PC-3 (cell line): ENCODE results near the gene PI4K2A. TPM values are rescaled to one million over a fixed set of nuclear protein-coding genes. Genes with fewer than 3 reads are reported as not detected.

Experiments
- ATAC-seq: fragments of 200-7000 bp; cut with Tn5 transposase; 2 replicates; pipeline ENCODE4 v1.9.1; 2020; ENCODE audit warnings: mild to moderate bottlenecking, moderate library complexity
- BruUV-seq: library from RNA; stranded (reverse); fragments of 400-500 nt; replicated peaks from 2 replicates; lab custom pipeline; 2021; lab: Mats Ljungman, UMichigan
- CTCF ChIA-PET: fragments of 300-600 bp; sonication (Branson Sonifier 250); formaldehyde crosslinking; loops from one replicate; lab custom pipeline; 2022; ENCODE audit warnings: antibody characterized with exemption; lab: Charles Lee
- POLR2A ChIA-PET: fragments of 300-600 bp; sonication (Branson Sonifier 250); formaldehyde crosslinking; loops from one replicate; lab custom pipeline; 2022; ENCODE audit warnings: antibody characterized with exemption; ENCODE audit not compliant: unreplicated experiment; lab: Charles Lee
- DNase-seq: peaks from one replicate; pipeline ENCODE4 v3.0.0-alpha.2; 2015
- H2AFZ ChIP-seq: fragments of 300-600 bp; sonication (generic); 2 replicates; pipeline ENCODE4 v1.6.0; 2016; ENCODE audit warnings: antibody characterized with exemption, low read length
- H3F3A ChIP-seq: fragments of 300-600 bp; sonication (generic); one replicate; pipeline ENCODE4 v1.6.0; 2017; ENCODE audit warnings: antibody characterized with exemption, low read length, control low read depth, mild to moderate bottlenecking; ENCODE audit not compliant: unreplicated experiment
- H3K27ac ChIP-seq: fragments of 300-600 bp; sonication (generic); 2 replicates; pipeline ENCODE4 v1.5.1; 2016; ENCODE audit warnings: mild to moderate bottlenecking, low read length
- H3K27me3 ChIP-seq: fragments of 300-600 bp; sonication (generic); 2 replicates; pipeline ENCODE4 v1.6.1; 2016; ENCODE audit warnings: low read length, mixed read lengths
- H3K36me3 ChIP-seq: fragments of 300-600 bp; sonication (generic); 2 replicates; pipeline ENCODE4 v1.6.1; 2016; ENCODE audit warnings: low read depth, mixed run types, low read length, mixed read lengths
- H3K4me1 ChIP-seq: fragments of 300-600 bp; sonication (generic); 2 replicates; pipeline ENCODE4 v1.5.1; 2016; ENCODE audit warnings: low read length; ENCODE audit not compliant: insufficient read depth
- H3K4me2 ChIP-seq: fragments of 300-600 bp; sonication (generic); 2 replicates; pipeline ENCODE4 v1.6.0; 2016; ENCODE audit warnings: low read length
- H3K4me3 ChIP-seq: fragments of 300-600 bp; sonication (generic); 2 replicates; pipeline ENCODE4 v1.5.1; 2016; ENCODE audit warnings: mild to moderate bottlenecking, low read length, mixed read lengths
- H3K79me2 ChIP-seq: fragments of 300-600 bp; sonication (generic); 2 replicates; pipeline ENCODE4 v1.6.1; 2017; ENCODE audit warnings: low read length, mixed read lengths
- H3K9ac ChIP-seq: fragments of 300-600 bp; sonication (generic); 2 replicates; pipeline ENCODE4 v1.6.0; 2016; ENCODE audit warnings: mild to moderate bottlenecking, low read length
- H3K9me2 ChIP-seq: fragments of 300-600 bp; sonication (generic); replicated peaks from 2 replicates; pipeline ENCODE4 v1.6.1; 2016; ENCODE audit warnings: mixed run types, low read length, mixed read lengths
- H3K9me3 ChIP-seq: fragments of 300-600 bp; sonication (generic); 2 replicates; pipeline ENCODE4 v1.6.1; 2016; ENCODE audit warnings: low read length, mixed read lengths
- H4K20me1 ChIP-seq: fragments of 300-600 bp; sonication (generic); 2 replicates; pipeline ENCODE4 v1.6.1; 2016; ENCODE audit warnings: low read length, mixed read lengths
- CTCF ChIP-seq: fragments of 300-600 bp; sonication (generic); conservative IDR thresholded peaks from 2 replicates; pipeline ENCODE4 v1.5.1; 2017; ENCODE audit warnings: antibody characterized with exemption, low read depth, mild to moderate bottlenecking, low read length
- EZH2 ChIP-seq: fragments of 300-600 bp; sonication (generic); IDR thresholded peaks from one replicate; pipeline ENCODE4 v1.6.1; 2017; ENCODE audit warnings: antibody characterized with exemption, mild to moderate bottlenecking, low read length; ENCODE audit not compliant: unreplicated experiment
- EZH2phosphoT487 ChIP-seq: fragments of 300-600 bp; sonication (generic); IDR thresholded peaks from 2 replicates; pipeline ENCODE4 v1.6.1; 2018; ENCODE audit warnings: mild to moderate bottlenecking, antibody characterized with exemption, low read length, borderline replicate concordance
- intact Hi-C: fragments of 100-400 bp; cut with micrococcal nuclease; formaldehyde crosslinking; loops from 2 replicates; pipeline ENCODE4 v1.9.0; 2023
- total RNA-seq: library from RNA; depleted of rRNA; stranded (reverse); fragments of >200 nt; gene quantifications from 2 replicates; pipeline ENCODE4 v1.2.3, GENCODE V29; 2014

The PI4K2A gene
- total RNA-seq, 1 experiment from 2014 or later = 19.4 TPM

- H2AFZ ChIP-seq = no peak overlapping the region
- BruUV-seq = no TSS peak
- intact Hi-C loops = no loop called here
- no peaks in the 10 kb centered on the region for H4K20me1 ChIP-seq
- H3K79me2 ChIP-seq = peaks cover 43% of the 10 kb centered on the region
- peak overlapping the region; percentile 84 for H3K27ac ChIP-seq
- ChIA-PET CTCF (no interaction called here), POLR2A (no interaction called here)
- peak overlapping the region; percentile 50; the same call in 1 of the 2 replicates for H3K9ac ChIP-seq
- H3K27me3 ChIP-seq = no peaks in the 10 kb centered on the region
- ATAC-seq (no peak), DNase-seq (no peak)
- H3K36me3 ChIP-seq = peaks cover 27% of the 10 kb centered on the region
- no peaks in the 10 kb centered on the region for H3K9me2 ChIP-seq
- peaks cover 65% of the 10 kb centered on the region for H3K4me1 ChIP-seq
- H3F3A ChIP-seq = peaks cover 5% of the 10 kb centered on the region
- no peak for TF ChIP-seq CTCF
- TF ChIP-seq EZH2 = no peak
- no peak for TF ChIP-seq EZH2phosphoT487
- H3K4me2 ChIP-seq = 0 out of 2 replicates have a peak overlapping the region, but pooled peaks have one; percentile 53
- no peaks in the 10 kb centered on the region for H3K9me3 ChIP-seq
- H3K4me3 ChIP-seq = no peak overlapping the region
Observed at GRCh38 chr10:97650726-97651125, 10.3 kb downstream of the PI4K2A start.

DNA sequence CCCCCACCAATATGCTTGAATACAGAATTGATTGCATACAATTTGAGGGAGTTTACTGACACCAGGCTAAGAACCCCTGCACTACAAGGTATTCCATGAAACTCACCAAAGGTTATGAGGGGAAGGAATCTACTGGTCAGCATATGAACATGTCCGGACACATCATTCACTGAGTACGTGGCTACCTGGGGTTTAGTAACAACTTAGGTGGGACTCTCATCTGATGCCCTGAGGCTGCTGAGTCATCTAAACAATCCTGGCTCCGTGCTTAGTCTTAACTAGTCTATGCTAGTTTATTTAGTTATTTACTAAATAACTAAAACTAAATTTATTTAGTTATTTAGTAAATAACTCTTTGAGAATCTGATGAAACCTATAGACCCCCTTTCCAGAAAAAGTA is 11.3 kb downstream of the PI4K2A start:
- peaks cover 65% of the 10 kb centered on the region for H3K4me1 ChIP-seq
- ChIA-PET POLR2A (no interaction called here), CTCF (no interaction called here)
- ATAC-seq (peak; percentile 48), DNase-seq (peak; percentile 96)
- H3K4me3 ChIP-seq = peak overlapping the region; percentile 38
- no peak overlapping the region for H2AFZ ChIP-seq
- H3K27me3 ChIP-seq = no peaks in the 10 kb centered on the region
- peak overlapping the region; percentile 84 for H3K27ac ChIP-seq
- H3K9me2 ChIP-seq = no peaks in the 10 kb centered on the region
- H3K9me3 ChIP-seq = no peaks in the 10 kb centered on the region
- peak overlapping the region; percentile 50; the same call in 1 of the 2 replicates for H3K9ac ChIP-seq
- peaks cover 33% of the 10 kb centered on the region for H3K79me2 ChIP-seq
- TF ChIP-seq EZH2 (no peak), EZH2phosphoT487 (no peak), CTCF (no peak)
- H4K20me1 ChIP-seq = no peaks in the 10 kb centered on the region
- peaks cover 5% of the 10 kb centered on the region for H3F3A ChIP-seq
- intact Hi-C loops = no loop called here
- BruUV-seq = no TSS peak
- peak overlapping the region; percentile 53 for H3K4me2 ChIP-seq
- H3K36me3 ChIP-seq = peaks cover 31% of the 10 kb centered on the region

DNA sequence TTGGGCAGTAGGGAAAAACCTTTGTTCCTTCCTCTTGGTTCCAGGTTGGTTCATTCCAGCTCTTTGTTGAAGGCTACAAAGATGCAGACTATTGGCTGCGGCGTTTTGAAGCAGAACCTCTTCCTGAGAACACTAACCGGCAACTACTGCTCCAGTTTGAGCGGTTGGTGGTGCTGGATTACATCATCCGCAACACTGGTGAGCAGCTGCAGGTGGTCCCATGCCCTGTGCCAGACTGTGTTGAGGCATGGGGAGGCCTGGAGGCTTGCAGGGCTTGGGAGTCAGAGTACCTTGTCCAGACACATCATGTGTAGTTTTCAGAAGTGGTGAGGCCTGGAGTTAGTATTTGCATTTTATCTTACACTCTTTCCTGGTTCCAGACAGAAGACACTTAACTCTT is 16.3 kb downstream of the PI4K2A start:
- Histone ChIP-seq H3F3A (no peaks in the 10 kb centered on the region), H3K9me2 (no peaks in the 10 kb centered on the region), H3K9ac (no peak overlapping the region), H3K36me3 (peaks cover 21% of the 10 kb centered on the region), H3K9me3 (no peaks in the 10 kb centered on the region), H3K4me3 (no peak overlapping the region), H3K4me2 (no peak overlapping the region), H3K79me2 (peaks cover 3% of the 10 kb centered on the region; the same call in 1 of the 2 replicates), H3K27ac (no peak overlapping the region), H2AFZ (no peak overlapping the region), H3K27me3 (no peaks in the 10 kb centered on the region), H3K4me1 (peaks cover 18% of the 10 kb centered on the region), H4K20me1 (no peaks in the 10 kb centered on the region)
- intact Hi-C loops = no loop called here
- ATAC-seq = no peak
- BruUV-seq = no TSS peak
- POLR2A ChIA-PET = no interaction called here
- no peak for DNase-seq
- CTCF ChIA-PET = no interaction called here
- TF ChIP-seq CTCF (no peak), EZH2phosphoT487 (no peak), EZH2 (no peak)
